Neural cell (in vitro differentiated cells): ENCODE data around the gene SNRPD2.

Source experiments
- EP300 ChIP-seq: fragments of 450-650 bp; conservative IDR thresholded peaks from 2 replicates; pipeline ENCODE4 v1.6.1; 2014; ENCODE audit warnings: antibody characterized with exemption, mild to moderate bottlenecking, moderate library complexity; ENCODE audit not compliant: poor library complexity, severe bottlenecking
- TF ChIP-seq, protein P1 (sequence below): IDR thresholded peaks from 2 replicates; pipeline ENCODE4 v1.6.1; 2012; ENCODE audit warnings: borderline replicate concordance
- TF ChIP-seq, protein P2 (sequence below): fragments of 450-650 bp; IDR thresholded peaks from 2 replicates; pipeline ENCODE4 v1.5.1; 2014; ENCODE audit warnings: antibody characterized with exemption, mild to moderate bottlenecking, moderate library complexity; ENCODE audit not compliant: poor library complexity, severe bottlenecking

GRCh38 chr19:45646345-45646698, 45.4 kb downstream of the SNRPD2 start:
- TF ChIP-seq, protein P1, sequence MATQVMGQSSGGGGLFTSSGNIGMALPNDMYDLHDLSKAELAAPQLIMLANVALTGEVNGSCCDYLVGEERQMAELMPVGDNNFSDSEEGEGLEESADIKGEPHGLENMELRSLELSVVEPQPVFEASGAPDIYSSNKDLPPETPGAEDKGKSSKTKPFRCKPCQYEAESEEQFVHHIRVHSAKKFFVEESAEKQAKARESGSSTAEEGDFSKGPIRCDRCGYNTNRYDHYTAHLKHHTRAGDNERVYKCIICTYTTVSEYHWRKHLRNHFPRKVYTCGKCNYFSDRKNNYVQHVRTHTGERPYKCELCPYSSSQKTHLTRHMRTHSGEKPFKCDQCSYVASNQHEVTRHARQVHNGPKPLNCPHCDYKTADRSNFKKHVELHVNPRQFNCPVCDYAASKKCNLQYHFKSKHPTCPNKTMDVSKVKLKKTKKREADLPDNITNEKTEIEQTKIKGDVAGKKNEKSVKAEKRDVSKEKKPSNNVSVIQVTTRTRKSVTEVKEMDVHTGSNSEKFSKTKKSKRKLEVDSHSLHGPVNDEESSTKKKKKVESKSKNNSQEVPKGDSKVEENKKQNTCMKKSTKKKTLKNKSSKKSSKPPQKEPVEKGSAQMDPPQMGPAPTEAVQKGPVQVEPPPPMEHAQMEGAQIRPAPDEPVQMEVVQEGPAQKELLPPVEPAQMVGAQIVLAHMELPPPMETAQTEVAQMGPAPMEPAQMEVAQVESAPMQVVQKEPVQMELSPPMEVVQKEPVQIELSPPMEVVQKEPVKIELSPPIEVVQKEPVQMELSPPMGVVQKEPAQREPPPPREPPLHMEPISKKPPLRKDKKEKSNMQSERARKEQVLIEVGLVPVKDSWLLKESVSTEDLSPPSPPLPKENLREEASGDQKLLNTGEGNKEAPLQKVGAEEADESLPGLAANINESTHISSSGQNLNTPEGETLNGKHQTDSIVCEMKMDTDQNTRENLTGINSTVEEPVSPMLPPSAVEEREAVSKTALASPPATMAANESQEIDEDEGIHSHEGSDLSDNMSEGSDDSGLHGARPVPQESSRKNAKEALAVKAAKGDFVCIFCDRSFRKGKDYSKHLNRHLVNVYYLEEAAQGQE: no peak
- TF ChIP-seq EP300: no peak
- TF ChIP-seq, protein P2, sequence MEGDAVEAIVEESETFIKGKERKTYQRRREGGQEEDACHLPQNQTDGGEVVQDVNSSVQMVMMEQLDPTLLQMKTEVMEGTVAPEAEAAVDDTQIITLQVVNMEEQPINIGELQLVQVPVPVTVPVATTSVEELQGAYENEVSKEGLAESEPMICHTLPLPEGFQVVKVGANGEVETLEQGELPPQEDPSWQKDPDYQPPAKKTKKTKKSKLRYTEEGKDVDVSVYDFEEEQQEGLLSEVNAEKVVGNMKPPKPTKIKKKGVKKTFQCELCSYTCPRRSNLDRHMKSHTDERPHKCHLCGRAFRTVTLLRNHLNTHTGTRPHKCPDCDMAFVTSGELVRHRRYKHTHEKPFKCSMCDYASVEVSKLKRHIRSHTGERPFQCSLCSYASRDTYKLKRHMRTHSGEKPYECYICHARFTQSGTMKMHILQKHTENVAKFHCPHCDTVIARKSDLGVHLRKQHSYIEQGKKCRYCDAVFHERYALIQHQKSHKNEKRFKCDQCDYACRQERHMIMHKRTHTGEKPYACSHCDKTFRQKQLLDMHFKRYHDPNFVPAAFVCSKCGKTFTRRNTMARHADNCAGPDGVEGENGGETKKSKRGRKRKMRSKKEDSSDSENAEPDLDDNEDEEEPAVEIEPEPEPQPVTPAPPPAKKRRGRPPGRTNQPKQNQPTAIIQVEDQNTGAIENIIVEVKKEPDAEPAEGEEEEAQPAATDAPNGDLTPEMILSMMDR: no peak
